HepG2 (cell line): ENCODE data around the gene C2. TPM values are rescaled to one million over a fixed set of nuclear protein-coding genes. Genes with fewer than 3 reads are reported as not detected.
A peak's percentile ranks its signal among the peaks of the same experiment; 100 is the strongest.

Experiments used
- KIAA2018 ChIP-seq: sonication (generic); formaldehyde crosslinking; IDR thresholded peaks from 2 replicates; pipeline ENCODE4 v1.5.0; 2020; ENCODE audit warnings: mild to moderate bottlenecking, missing genetic modification reagents, borderline replicate concordance
- polyA plus RNA-seq, 8 experiments: library from polyadenylated mRNA; depleted of rRNA in 3 of 8; stranded (reverse) in 7 of 8; unstranded in 1 of 8; fragments of >200 nt; fragmentation: Illumina TruSeq in 4 of 8; extraction: Trizol in 4 of 8; gene quantifications; 2 replicates each; pipeline versions ENCODE4 v1.2.1 to v1.2.3, GENCODE V29; 2011 to 2016; ENCODE audit warnings: low read depth in 4 of 8, missing spikeins in 1 of 8, mixed read lengths in 1 of 8; ENCODE audit not compliant: insufficient read depth in 1 of 8
- total RNA-seq, 5 experiments: library from RNA; depleted of rRNA; stranded (reverse); fragments of >200 nt; fragmentation: Illumina TruSeq; extraction: Trizol; gene quantifications; 2 replicates each; pipeline ENCODE4 v1.2.3, GENCODE V29; 2016; ENCODE audit warnings: low read depth in 1 of 5
- TF ChIP-seq, protein P1 (sequence below): sonication (generic); formaldehyde crosslinking; IDR thresholded peaks from 2 replicates; pipeline ENCODE4 v1.4.0; 2020; ENCODE audit warnings: missing genetic modification reagents, borderline replicate concordance
- TF ChIP-seq, protein P2 (sequence below): sonication (generic); formaldehyde crosslinking; IDR thresholded peaks from 2 replicates; pipeline ENCODE4 v1.9.0; 2021; ENCODE audit warnings: mild to moderate bottlenecking, missing genetic modification reagents
- TF ChIP-seq, protein P3 (sequence below): sonication (generic); formaldehyde crosslinking; IDR thresholded peaks from 2 replicates; pipeline ENCODE4 v1.5.0; 2020; ENCODE audit warnings: missing genetic modification reagents
- TF ChIP-seq, protein P4 (sequence below): sonication (generic); formaldehyde crosslinking; IDR thresholded peaks from 2 replicates; pipeline ENCODE4 v1.8.1; 2022; ENCODE audit warnings: low read depth, mild to moderate bottlenecking, missing genetic modification reagents

The C2 gene
- total and polyA plus RNA-seq, 2 of the 13 experiments (the other 11 are each of a cell fraction or from before 2014, with no cell fraction given) = 165 to 307 TPM

DNA sequence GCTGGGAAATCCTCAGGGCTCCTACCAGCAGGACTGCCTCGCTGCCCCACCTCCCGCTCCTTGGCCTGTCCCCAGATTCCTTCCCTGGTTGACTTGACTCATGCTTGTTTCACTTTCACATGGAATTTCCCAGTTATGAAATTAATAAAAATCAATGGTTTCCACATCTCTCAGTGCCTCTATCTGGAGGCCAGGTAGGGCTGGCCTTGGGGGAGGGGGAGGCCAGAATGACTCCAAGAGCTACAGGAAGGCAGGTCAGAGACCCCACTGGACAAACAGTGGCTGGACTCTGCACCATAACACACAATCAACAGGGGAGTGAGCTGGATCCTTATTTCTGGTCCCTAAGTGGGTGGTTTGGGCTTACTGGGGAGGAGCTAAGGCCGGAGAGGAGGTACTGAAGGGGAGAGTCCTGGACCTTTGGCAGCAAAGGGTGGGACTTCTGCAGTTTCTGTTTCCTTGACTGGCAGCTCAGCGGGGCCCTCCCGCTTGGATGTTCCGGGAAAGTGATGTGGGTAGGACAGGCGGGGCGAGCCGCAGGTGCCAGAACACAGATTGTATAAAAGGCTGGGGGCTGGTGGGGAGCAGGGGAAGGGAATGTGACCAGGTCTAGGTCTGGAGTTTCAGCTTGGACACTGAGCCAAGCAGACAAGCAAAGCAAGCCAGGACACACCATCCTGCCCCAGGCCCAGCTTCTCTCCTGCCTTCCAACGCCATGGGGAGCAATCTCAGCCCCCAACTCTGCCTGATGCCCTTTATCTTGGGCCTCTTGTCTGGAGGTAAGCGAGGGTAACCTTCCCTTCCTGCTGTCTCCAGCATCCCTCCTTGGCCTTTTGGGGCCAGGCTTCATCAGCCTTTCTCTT, 18.2 kb downstream of the C2 start, which contains the start of gene CFB (continued):
- peak; percentile 79; the same call in 1 of the 2 replicates for TF ChIP-seq KIAA2018 (CRISPR knock-in tag)
- TF ChIP-seq, protein P1, sequence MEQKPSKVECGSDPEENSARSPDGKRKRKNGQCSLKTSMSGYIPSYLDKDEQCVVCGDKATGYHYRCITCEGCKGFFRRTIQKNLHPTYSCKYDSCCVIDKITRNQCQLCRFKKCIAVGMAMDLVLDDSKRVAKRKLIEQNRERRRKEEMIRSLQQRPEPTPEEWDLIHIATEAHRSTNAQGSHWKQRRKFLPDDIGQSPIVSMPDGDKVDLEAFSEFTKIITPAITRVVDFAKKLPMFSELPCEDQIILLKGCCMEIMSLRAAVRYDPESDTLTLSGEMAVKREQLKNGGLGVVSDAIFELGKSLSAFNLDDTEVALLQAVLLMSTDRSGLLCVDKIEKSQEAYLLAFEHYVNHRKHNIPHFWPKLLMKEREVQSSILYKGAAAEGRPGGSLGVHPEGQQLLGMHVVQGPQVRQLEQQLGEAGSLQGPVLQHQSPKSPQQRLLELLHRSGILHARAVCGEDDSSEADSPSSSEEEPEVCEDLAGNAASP (CRISPR knock-in tag) = peak; percentile 80
- TF ChIP-seq, protein P2, sequence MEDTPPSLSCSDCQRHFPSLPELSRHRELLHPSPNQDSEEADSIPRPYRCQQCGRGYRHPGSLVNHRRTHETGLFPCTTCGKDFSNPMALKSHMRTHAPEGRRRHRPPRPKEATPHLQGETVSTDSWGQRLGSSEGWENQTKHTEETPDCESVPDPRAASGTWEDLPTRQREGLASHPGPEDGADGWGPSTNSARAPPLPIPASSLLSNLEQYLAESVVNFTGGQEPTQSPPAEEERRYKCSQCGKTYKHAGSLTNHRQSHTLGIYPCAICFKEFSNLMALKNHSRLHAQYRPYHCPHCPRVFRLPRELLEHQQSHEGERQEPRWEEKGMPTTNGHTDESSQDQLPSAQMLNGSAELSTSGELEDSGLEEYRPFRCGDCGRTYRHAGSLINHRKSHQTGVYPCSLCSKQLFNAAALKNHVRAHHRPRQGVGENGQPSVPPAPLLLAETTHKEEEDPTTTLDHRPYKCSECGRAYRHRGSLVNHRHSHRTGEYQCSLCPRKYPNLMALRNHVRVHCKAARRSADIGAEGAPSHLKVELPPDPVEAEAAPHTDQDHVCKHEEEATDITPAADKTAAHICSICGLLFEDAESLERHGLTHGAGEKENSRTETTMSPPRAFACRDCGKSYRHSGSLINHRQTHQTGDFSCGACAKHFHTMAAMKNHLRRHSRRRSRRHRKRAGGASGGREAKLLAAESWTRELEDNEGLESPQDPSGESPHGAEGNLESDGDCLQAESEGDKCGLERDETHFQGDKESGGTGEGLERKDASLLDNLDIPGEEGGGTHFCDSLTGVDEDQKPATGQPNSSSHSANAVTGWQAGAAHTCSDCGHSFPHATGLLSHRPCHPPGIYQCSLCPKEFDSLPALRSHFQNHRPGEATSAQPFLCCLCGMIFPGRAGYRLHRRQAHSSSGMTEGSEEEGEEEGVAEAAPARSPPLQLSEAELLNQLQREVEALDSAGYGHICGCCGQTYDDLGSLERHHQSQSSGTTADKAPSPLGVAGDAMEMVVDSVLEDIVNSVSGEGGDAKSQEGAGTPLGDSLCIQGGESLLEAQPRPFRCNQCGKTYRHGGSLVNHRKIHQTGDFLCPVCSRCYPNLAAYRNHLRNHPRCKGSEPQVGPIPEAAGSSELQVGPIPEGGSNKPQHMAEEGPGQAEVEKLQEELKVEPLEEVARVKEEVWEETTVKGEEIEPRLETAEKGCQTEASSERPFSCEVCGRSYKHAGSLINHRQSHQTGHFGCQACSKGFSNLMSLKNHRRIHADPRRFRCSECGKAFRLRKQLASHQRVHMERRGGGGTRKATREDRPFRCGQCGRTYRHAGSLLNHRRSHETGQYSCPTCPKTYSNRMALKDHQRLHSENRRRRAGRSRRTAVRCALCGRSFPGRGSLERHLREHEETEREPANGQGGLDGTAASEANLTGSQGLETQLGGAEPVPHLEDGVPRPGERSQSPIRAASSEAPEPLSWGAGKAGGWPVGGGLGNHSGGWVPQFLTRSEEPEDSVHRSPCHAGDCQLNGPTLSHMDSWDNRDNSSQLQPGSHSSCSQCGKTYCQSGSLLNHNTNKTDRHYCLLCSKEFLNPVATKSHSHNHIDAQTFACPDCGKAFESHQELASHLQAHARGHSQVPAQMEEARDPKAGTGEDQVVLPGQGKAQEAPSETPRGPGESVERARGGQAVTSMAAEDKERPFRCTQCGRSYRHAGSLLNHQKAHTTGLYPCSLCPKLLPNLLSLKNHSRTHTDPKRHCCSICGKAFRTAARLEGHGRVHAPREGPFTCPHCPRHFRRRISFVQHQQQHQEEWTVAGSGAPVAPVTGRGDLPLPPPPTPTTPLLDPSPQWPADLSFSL (CRISPR knock-in tag) = no peak
- TF ChIP-seq, protein P3, sequence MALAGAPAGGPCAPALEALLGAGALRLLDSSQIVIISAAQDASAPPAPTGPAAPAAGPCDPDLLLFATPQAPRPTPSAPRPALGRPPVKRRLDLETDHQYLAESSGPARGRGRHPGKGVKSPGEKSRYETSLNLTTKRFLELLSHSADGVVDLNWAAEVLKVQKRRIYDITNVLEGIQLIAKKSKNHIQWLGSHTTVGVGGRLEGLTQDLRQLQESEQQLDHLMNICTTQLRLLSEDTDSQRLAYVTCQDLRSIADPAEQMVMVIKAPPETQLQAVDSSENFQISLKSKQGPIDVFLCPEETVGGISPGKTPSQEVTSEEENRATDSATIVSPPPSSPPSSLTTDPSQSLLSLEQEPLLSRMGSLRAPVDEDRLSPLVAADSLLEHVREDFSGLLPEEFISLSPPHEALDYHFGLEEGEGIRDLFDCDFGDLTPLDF (CRISPR knock-in tag) = no peak
- TF ChIP-seq, protein P4, sequence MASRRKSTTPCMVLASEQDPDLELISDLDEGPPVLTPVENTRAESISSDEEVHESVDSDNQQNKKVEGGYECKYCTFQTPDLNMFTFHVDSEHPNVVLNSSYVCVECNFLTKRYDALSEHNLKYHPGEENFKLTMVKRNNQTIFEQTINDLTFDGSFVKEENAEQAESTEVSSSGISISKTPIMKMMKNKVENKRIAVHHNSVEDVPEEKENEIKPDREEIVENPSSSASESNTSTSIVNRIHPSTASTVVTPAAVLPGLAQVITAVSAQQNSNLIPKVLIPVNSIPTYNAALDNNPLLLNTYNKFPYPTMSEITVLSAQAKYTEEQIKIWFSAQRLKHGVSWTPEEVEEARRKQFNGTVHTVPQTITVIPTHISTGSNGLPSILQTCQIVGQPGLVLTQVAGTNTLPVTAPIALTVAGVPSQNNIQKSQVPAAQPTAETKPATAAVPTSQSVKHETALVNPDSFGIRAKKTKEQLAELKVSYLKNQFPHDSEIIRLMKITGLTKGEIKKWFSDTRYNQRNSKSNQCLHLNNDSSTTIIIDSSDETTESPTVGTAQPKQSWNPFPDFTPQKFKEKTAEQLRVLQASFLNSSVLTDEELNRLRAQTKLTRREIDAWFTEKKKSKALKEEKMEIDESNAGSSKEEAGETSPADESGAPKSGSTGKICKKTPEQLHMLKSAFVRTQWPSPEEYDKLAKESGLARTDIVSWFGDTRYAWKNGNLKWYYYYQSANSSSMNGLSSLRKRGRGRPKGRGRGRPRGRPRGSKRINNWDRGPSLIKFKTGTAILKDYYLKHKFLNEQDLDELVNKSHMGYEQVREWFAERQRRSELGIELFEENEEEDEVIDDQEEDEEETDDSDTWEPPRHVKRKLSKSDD (CRISPR knock-in tag) = 0 out of 2 replicates have a peak, but pooled peaks have one; percentile 59
